Fibroblast of pulmonary artery (primary cell): Measurements from ENCODE around the gene GLG1.

Experiments
- DNase-seq: peaks from one replicate; pipeline ENCODE4 v3.0.0-alpha.2; 2010; ENCODE audit warnings: low read depth
- H3K4me3 ChIP-seq: replicated peaks from 2 replicates; pipeline ENCODE4 v1.5.1; 2011; ENCODE audit warnings: low read depth, mild to moderate bottlenecking, control low read depth, low read length, moderate library complexity
- CTCF ChIP-seq: IDR thresholded peaks from 2 replicates; pipeline ENCODE4 v1.5.1; 2011; ENCODE audit warnings: mild to moderate bottlenecking, control low read depth, low read length, inconsistent platforms; ENCODE audit errors: missing control alignments

GLG1 gene

GRCh38 chr16:74603848-74604247 is 3.1 kb downstream of the GLG1 start:
- no peak overlapping the region for H3K4me3 ChIP-seq
- TF ChIP-seq CTCF, result no peak
- DNase-seq, result peak; percentile 40

DNA sequence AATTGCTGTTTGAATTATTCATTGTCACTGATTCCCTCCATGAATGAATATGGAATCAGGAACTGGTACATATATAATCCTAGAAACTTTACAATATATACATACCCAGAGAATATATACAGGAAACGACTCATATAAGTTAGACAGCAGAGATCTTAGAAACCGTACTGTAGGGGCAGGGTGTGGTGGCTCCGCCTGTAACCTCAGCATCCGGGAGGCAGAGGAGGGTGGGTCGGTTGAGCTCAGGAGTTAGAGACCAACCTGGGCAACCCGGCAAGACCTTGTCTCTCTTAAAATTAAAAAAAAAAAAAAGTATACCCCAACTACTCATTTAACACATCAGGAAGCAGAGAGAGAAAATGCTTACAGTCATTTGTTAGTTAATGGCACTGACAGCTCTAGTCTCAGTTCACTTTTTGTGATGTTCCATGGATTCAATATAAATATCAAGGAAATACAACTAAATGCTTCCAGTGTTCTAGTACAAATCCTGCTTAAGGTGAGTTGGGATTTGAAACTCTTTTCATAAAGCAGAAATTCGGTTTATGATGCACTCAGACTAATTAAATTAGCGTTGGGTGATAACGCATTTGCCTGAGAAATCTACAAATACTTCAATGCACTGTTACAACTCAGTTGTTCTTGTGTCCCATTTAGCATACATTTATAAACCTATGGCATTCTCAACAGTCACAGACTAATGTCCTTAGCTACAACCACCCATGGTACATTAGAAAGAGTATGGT is 5.6 kb downstream of the GLG1 start:
- H3K4me3 ChIP-seq, result no peak overlapping the region
- TF ChIP-seq CTCF, result no peak
- DNase-seq, result no peak

DNA sequence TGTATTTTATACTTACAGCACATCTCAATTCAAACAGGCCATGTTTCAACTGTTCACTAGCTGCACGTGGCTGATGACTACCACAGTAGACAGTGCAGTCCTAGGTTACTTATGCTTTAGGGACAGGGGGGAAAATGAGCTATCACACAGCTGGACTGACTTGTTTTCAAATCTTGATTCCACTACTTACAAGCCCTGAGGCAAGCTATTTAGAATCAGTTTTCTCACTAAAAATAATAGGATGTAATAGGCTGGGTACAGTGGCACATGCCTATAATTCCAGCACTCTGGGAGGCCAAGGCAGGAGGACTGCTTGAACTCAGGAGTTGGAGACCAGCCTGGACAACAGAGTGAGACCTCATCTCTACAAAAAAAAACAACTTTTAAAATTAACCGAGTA is 10.3 kb downstream of the GLG1 start:
- TF ChIP-seq CTCF, result no peak
- H3K4me3 ChIP-seq, result no peak overlapping the region
- DNase-seq, result no peak

DNA sequence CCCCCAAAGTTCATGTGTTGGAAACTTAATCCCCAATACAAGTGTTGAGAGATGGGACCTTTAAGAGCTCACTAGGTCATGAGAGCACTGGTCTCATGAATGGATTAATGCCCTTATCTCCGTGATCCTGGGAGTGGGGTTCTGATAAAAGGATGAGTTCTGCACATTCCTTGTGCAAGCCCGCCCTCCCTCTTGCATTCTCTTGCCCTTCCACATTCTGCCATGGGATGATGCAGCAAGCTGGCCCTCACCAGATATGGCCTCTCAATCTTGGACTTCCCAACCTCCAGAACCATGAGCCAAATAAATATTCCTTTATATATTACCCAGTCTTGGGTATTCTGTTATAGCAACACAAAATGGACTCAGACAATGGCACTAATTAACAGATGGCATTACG is 14.1 kb downstream of the GLG1 start:
- no peak for TF ChIP-seq CTCF
- DNase-seq, result no peak
- H3K4me3 ChIP-seq, result no peak overlapping the region

GRCh38 chr16:74591876-74592650 is 14.9 kb downstream of the GLG1 start:
- no peak for DNase-seq
- H3K4me3 ChIP-seq, result no peak overlapping the region
- TF ChIP-seq CTCF, result no peak

- no peak overlapping the region for H3K4me3 ChIP-seq
- TF ChIP-seq CTCF, result no peak
- no peak for DNase-seq
Observed at GRCh38 chr16:74586948-74587347, 20.0 kb downstream of the GLG1 start.
